ENCODE results near the gene CRYBB1.

- TF ChIP-seq POLR2A (IDR thresholded peaks at IDR 0.05), result no peak
- TF ChIP-seq CTCF (IDR thresholded peaks at IDR 0.05), result no peak
Measured at GRCh38 chr22:26563022-26563421, 54.8 kb downstream of the CRYBB1 start.
